ENCODE data around the gene ATRIP.

The ATRIP gene

GRCh38 chr3:48410205-48411040 lies 36.1 kb upstream of the ATRIP start:
- DNase-seq = no peak

- no peak for DNase-seq
Measured at GRCh38 chr3:48411041-48411588, 35.4 kb upstream of the ATRIP start.

GRCh38 chr3:48411606-48412374 lies 34.7 kb upstream of the ATRIP start:
- no peak for DNase-seq

GRCh38 chr3:48412375-48413001 lies 34.0 kb upstream of the ATRIP start:
- DNase-seq = no peak

GRCh38 chr3:48413086-48413485 lies 33.5 kb upstream of the ATRIP start:
- no peak for DNase-seq

- DNase-seq = no peak
Measured at GRCh38 chr3:48413611-48414010, 32.9 kb upstream of the ATRIP start.

- DNase-seq = no peak
Measured at GRCh38 chr3:48414376-48415250, 31.9 kb upstream of the ATRIP start.

GRCh38 chr3:48415251-48415953 lies 31.1 kb upstream of the ATRIP start:
- no peak for DNase-seq

GRCh38 chr3:48416091-48416505 lies 30.4 kb upstream of the ATRIP start:
- DNase-seq = no peak

- no peak for DNase-seq
Measured at GRCh38 chr3:48416546-48416945, 30.0 kb upstream of the ATRIP start.

- no peak for DNase-seq
Measured at GRCh38 chr3:48417529-48418108, 28.9 kb upstream of the ATRIP start.

GRCh38 chr3:48418140-48418539 lies 28.4 kb upstream of the ATRIP start:
- no peak for DNase-seq

- DNase-seq = no peak
Measured at GRCh38 chr3:48418651-48419050, 27.9 kb upstream of the ATRIP start.

- no peak for DNase-seq
Measured at GRCh38 chr3:48419149-48419548, 27.4 kb upstream of the ATRIP start.

- DNase-seq = no peak
Measured at GRCh38 chr3:48419597-48419996, 26.9 kb upstream of the ATRIP start.

- DNase-seq = no peak
Measured at GRCh38 chr3:48420561-48420960, 26.0 kb upstream of the ATRIP start.

- DNase-seq = no peak
Measured at GRCh38 chr3:48422272-48422671, 24.3 kb upstream of the ATRIP start.

GRCh38 chr3:48422681-48423080 lies 23.9 kb upstream of the ATRIP start:
- DNase-seq = no peak

- no peak for DNase-seq
Measured at GRCh38 chr3:48423241-48423882, 23.2 kb upstream of the ATRIP start.

- no peak for DNase-seq
Measured at GRCh38 chr3:48423883-48424695, 22.4 kb upstream of the ATRIP start.

Measured in activated CD8-positive, alpha-beta memory T cell treated with anti-CD3 and anti-CD28 coated beads for 24 hours (primary cell).